Progenitor cell of endocrine pancreas (in vitro differentiated cells): ENCODE results near the gene PPP1R3F. TPM values are rescaled to one million over a fixed set of nuclear protein-coding genes. Genes with fewer than 3 reads are reported as not detected.

Experiments used
- DNase-seq: peaks from one replicate; pipeline ENCODE4 v3.0.0; 2021; ENCODE audit warnings: low spot score; ENCODE audit not compliant: unreplicated experiment
- H3K27ac Mint-ChIP-seq: 2 replicates; pipeline ENCODE4 v1.8.0; 2021; ENCODE audit warnings: mild to moderate bottlenecking, moderate library complexity, mixed read lengths
- H3K27me3 Mint-ChIP-seq: 2 replicates; pipeline ENCODE4 v1.8.0; 2021; ENCODE audit warnings: mixed read lengths
- H3K36me3 Mint-ChIP-seq: 2 replicates; pipeline ENCODE4 v1.8.0; 2022; ENCODE audit warnings: mixed read lengths; ENCODE audit not compliant: insufficient read depth
- H3K4me1 Mint-ChIP-seq: 2 replicates; pipeline ENCODE4 v1.8.0; 2021; ENCODE audit warnings: low read depth, mixed read lengths
- H3K4me3 Mint-ChIP-seq: 2 replicates; pipeline ENCODE4 v1.8.0; 2021; ENCODE audit warnings: low read depth, mild to moderate bottlenecking, moderate library complexity, mixed read lengths
- H3K9me3 Mint-ChIP-seq: 2 replicates; pipeline ENCODE4 v1.8.0; 2021; ENCODE audit warnings: low read depth, mixed read lengths
- total RNA-seq: library from RNA; stranded (reverse); gene quantifications from 2 replicates; pipeline ENCODE4 v1.2.1, GENCODE V29; 2021
- TF ChIP-seq, protein P1 (sequence below): fragments of 200-600 bp; sonication (generic); IDR thresholded peaks from one replicate; pipeline ENCODE4 v1.5.0; 2021; ENCODE audit warnings: antibody characterized with exemption, mild to moderate bottlenecking; ENCODE audit not compliant: unreplicated experiment

The PPP1R3F gene
- total RNA-seq, 1 donor from 2014 or later: 10.2 TPM

DNA sequence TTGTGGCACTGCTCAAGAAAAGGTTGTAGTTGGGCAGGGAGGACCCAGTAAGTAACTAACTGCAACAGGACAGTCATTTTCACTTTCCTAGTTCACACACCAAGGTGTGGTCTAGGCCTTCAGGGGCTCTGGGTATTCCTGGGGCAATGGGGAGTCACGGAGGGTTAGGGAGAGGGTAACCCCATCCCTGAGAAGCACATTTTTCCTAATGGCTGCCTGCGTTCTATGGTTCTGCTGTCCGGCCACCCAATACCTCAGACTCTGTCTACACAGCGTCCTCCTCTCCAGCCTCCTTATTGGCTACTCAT, 937 bp upstream of the PPP1R3F start:
- peak overlapping the region; percentile 94 for H3K4me3 Mint-ChIP-seq
- peaks cover 5% of the 10 kb centered on the region for H3K36me3 Mint-ChIP-seq
- H3K27me3 Mint-ChIP-seq: no peaks in the 10 kb centered on the region
- TF ChIP-seq, protein P1, sequence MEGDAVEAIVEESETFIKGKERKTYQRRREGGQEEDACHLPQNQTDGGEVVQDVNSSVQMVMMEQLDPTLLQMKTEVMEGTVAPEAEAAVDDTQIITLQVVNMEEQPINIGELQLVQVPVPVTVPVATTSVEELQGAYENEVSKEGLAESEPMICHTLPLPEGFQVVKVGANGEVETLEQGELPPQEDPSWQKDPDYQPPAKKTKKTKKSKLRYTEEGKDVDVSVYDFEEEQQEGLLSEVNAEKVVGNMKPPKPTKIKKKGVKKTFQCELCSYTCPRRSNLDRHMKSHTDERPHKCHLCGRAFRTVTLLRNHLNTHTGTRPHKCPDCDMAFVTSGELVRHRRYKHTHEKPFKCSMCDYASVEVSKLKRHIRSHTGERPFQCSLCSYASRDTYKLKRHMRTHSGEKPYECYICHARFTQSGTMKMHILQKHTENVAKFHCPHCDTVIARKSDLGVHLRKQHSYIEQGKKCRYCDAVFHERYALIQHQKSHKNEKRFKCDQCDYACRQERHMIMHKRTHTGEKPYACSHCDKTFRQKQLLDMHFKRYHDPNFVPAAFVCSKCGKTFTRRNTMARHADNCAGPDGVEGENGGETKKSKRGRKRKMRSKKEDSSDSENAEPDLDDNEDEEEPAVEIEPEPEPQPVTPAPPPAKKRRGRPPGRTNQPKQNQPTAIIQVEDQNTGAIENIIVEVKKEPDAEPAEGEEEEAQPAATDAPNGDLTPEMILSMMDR: no peak
- H3K27ac Mint-ChIP-seq: peak overlapping the region; percentile 100
- peaks cover 17% of the 10 kb centered on the region for H3K9me3 Mint-ChIP-seq
- DNase-seq: no peak
- H3K4me1 Mint-ChIP-seq: peaks cover 17% of the 10 kb centered on the region

DNA sequence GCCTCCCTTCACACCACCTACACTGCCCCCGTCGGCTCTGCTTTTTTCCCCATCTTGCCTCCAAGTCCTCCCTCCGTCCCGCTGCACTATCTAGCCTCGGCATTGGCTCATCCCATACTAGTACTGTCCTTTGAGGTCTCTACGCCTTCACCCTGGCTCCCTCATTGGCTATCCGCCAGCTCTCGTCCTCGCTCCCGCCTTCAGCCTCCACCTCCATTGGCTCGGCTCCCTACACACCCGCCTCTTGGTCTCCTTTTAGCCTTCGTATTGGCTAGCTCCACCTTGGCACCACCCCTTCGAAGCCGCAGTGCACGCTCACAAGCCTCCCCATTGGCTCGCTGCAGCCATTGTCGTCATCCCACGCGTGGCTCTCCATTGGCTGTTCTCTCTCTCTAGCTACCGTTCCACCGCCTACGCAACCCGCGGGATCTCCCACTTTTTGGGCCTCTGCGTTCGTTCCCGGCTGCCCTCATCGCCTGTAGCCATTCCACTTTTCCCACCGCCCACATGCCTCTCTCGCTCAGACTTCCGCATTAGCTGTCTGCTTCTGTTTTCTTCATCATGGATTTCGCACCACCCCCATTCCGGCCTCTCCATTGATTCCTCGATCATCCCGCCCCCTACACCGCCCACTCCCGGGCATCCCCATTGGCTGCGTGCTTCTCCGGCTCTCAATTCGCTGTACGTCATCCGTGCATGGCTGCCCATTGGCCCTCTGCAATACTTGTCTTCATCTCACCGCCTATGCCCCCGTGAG, 405 bp upstream of the PPP1R3F start:
- Mint-ChIP-seq H3K4me1 (peaks cover 17% of the 10 kb centered on the region), H3K36me3 (peaks cover 5% of the 10 kb centered on the region), H3K4me3 (peak overlapping the region; percentile 94), H3K9me3 (peaks cover 15% of the 10 kb centered on the region), H3K27ac (peak overlapping the region; percentile 100), H3K27me3 (no peaks in the 10 kb centered on the region)
- TF ChIP-seq, protein P1: no peak
- peak; percentile 74 for DNase-seq

DNA sequence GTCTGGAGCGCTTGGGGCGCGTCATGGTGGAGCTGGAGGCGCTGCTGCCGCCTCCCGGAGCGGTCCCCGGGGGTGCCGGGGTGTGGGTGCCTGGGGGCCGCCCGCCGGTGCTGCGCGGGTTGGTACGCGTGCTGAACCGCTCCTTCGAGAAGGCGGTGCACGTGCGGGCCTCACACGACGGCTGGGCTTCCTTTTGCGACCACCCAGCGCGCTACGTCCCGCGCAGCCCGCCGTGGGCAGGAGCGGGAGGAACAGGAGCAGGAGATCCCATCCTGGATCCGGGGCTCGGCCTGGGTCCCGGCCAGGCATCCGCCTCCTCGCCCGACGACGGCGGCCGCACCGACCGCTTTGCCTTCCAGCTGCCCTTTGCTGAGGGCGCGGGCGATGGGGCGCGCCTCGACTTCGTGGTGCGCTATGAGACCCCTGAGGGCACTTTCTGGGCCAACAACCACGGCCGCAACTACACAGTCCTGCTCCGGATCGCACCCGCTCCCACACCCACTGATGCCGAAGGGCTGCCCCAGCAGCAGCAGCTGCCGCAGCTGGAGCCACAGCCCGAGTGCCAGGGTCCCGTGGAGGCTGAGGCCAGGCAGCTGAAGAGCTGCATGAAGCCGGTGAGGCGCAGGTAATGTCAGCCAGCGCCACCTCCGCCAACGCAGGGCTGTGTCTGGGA, 792 bp downstream of the PPP1R3F start:
- peaks cover 8% of the 10 kb centered on the region for H3K36me3 Mint-ChIP-seq
- TF ChIP-seq, protein P1: no peak
- peaks cover 21% of the 10 kb centered on the region for H3K9me3 Mint-ChIP-seq
- peak overlapping the region; percentile 66 for H3K4me3 Mint-ChIP-seq
- DNase-seq: no peak
- no peaks in the 10 kb centered on the region for H3K27me3 Mint-ChIP-seq
- no peak overlapping the region for H3K27ac Mint-ChIP-seq
- peaks cover 20% of the 10 kb centered on the region for H3K4me1 Mint-ChIP-seq

DNA sequence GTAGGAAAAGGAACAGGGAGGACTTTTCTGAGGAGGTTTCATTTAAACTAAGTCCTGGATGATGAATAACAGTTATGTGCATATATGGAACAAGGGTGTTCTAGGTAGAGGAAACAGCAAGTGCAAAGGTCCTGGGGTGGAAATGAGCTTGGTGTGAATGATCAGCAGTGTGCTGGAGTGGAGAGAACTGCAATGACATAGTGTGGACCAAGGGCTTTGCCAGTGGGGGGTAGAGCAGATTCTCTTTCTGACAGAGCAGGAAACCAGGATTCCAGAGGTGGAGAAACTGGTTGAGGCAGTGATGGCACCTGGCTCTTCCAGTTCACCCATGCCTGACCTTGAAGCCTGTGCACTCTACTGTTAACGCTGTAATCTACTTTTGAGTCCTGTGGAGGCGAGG, 1.7 kb downstream of the PPP1R3F start:
- Mint-ChIP-seq H3K4me3 (peak overlapping the region; percentile 66), H3K36me3 (peaks cover 10% of the 10 kb centered on the region), H3K9me3 (peaks cover 21% of the 10 kb centered on the region), H3K27ac (peak overlapping the region; percentile 55), H3K27me3 (no peaks in the 10 kb centered on the region), H3K4me1 (peaks cover 20% of the 10 kb centered on the region)
- TF ChIP-seq, protein P1: no peak
- DNase-seq: no peak

DNA sequence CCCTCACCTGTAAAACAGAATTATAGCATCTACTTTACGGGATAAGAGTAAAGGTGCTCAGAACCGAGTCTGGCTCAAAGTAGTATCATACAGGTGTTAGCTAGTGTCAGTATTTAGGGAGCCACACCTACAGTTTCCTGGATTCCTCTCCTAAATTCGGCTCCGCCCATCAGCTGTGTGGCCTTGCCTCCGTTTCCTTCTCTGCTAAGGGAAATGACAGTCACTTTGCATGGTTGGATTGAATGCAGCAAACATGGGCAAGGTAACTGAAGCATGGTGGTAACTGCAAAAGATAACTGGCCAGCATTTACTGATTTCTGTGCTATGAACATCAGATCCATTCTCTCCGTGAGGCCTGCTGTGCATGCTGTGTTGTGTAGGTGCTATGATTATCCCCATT, 2.8 kb downstream of the PPP1R3F start:
- Mint-ChIP-seq H3K27ac (peak overlapping the region; percentile 78), H3K9me3 (peaks cover 18% of the 10 kb centered on the region), H3K4me3 (no peak overlapping the region), H3K27me3 (no peaks in the 10 kb centered on the region), H3K36me3 (peaks cover 10% of the 10 kb centered on the region), H3K4me1 (peaks cover 21% of the 10 kb centered on the region)
- no peak for DNase-seq
- TF ChIP-seq, protein P1: no peak
